Body of pancreas (tissue), 4 donors: ENCODE results near the gene BAAT.
A peak's percentile ranks its signal among the peaks of the same experiment; 100 is the strongest.

ENCODE experiments used
- CTCF ChIP-seq, 7 experiments: fragments of 450-650 bp in 4 of 7; fragments of 200-600 bp in 3 of 7; sonication (generic) in 3 of 7; IDR thresholded peaks; one replicate each; pipeline ENCODE4 v1.5.1; 2016 to 2019; ENCODE audit warnings: antibody characterized with exemption in 7 of 7
- POLR2A ChIP-seq, 3 donors: fragments of 450-650 bp; IDR thresholded peaks; one replicate each; pipeline ENCODE4 v1.6.1; 2016; ENCODE audit warnings: antibody characterized with exemption in 3 of 3, mild to moderate bottlenecking in 2 of 3

GRCh38 chr9:101387871-101388506, 3.2 kb upstream of the BAAT start:
- peak in 6 of 7 experiments; percentile 40 to 74 (median 64) for TF ChIP-seq CTCF (IDR thresholded peaks at IDR 0.05)
- no peak for TF ChIP-seq POLR2A (IDR thresholded peaks at IDR 0.05)
